H9 (cell line): Measurements from ENCODE around the gene RANGRF. TPM values are rescaled to one million over a fixed set of nuclear protein-coding genes. Genes with fewer than 3 reads are reported as not detected.

ENCODE experiments used
- DNase-seq: peaks from one replicate; pipeline ENCODE4 v3.0.0-alpha.2; 2017
- H2AFZ ChIP-seq: one replicate; pipeline ENCODE4 v1.6.1; 2013; ENCODE audit warnings: mild to moderate bottlenecking, low read length, control low read depth, moderate library complexity
- H2AK5ac ChIP-seq: 2 replicates; pipeline ENCODE4 v1.6.1; 2013; ENCODE audit warnings: low read length, control low read depth, mixed read lengths; ENCODE audit not compliant: insufficient read length
- H2BK120ac ChIP-seq: one replicate; pipeline ENCODE4 v1.6.1; 2013; ENCODE audit warnings: low read depth, mild to moderate bottlenecking, low read length, control low read depth, inconsistent platforms; ENCODE audit not compliant: poor library complexity, severe bottlenecking
- H2BK12ac ChIP-seq: 2 replicates; pipeline ENCODE4 v1.6.1; 2013; ENCODE audit warnings: low read length, control low read depth, mixed read lengths, low read depth; ENCODE audit not compliant: insufficient read length
- H2BK15ac ChIP-seq: 2 replicates; pipeline ENCODE4 v1.6.1; 2013; ENCODE audit warnings: low read depth, low read length, control low read depth
- H2BK20ac ChIP-seq: one replicate; pipeline ENCODE4 v1.6.1; 2013; ENCODE audit warnings: low read depth, mild to moderate bottlenecking, low read length, control low read depth, inconsistent platforms; ENCODE audit not compliant: poor library complexity, severe bottlenecking
- H2BK5ac ChIP-seq: 2 replicates; pipeline ENCODE4 v1.6.1; 2013; ENCODE audit warnings: low read length, control low read depth, mixed read lengths; ENCODE audit not compliant: insufficient read length
- H3K14ac ChIP-seq: 2 replicates; pipeline ENCODE4 v1.6.1; 2013; ENCODE audit warnings: low read length, control low read depth; ENCODE audit not compliant: insufficient read depth
- H3K18ac ChIP-seq: 2 replicates; pipeline ENCODE4 v1.6.1; 2013; ENCODE audit warnings: low read depth, mild to moderate bottlenecking, mixed read lengths, low read length, control low read depth; ENCODE audit not compliant: insufficient read length
- H3K23ac ChIP-seq: 2 replicates; pipeline ENCODE4 v1.6.1; 2013; ENCODE audit warnings: low read length, control low read depth, mixed read lengths, low read depth; ENCODE audit not compliant: insufficient read length
- H3K23me2 ChIP-seq: 2 replicates; pipeline ENCODE4 v1.6.1; 2013; ENCODE audit warnings: low read depth, mild to moderate bottlenecking, mixed read lengths, low read length, control low read depth; ENCODE audit not compliant: insufficient read length, poor library complexity, severe bottlenecking
- H3K27ac ChIP-seq: 2 replicates; pipeline ENCODE4 v1.5.1; 2013; ENCODE audit warnings: low read length, control low read depth, mixed read lengths, low read depth; ENCODE audit not compliant: insufficient read length
- H3K27me3 ChIP-seq: 2 replicates; pipeline ENCODE4 v1.6.1; 2013; ENCODE audit warnings: low read length, control low read depth, inconsistent platforms; ENCODE audit not compliant: insufficient read depth
- H3K4ac ChIP-seq: 2 replicates; pipeline ENCODE4 v1.6.1; 2013; ENCODE audit warnings: low read depth, mild to moderate bottlenecking, control low read depth, inconsistent platforms, low read length, moderate library complexity
- H3K4me1 ChIP-seq: 2 replicates; pipeline ENCODE4 v1.6.1; 2013; ENCODE audit warnings: low read length, control low read depth, inconsistent platforms; ENCODE audit not compliant: insufficient read depth
- H3K4me2 ChIP-seq: 2 replicates; pipeline ENCODE4 v1.6.1; 2013; ENCODE audit warnings: low read length, control low read depth, mixed read lengths; ENCODE audit not compliant: insufficient read length, insufficient read depth
- H3K56ac ChIP-seq: 2 replicates; pipeline ENCODE4 v1.6.1; 2013; ENCODE audit warnings: low read depth, mild to moderate bottlenecking, mixed read lengths, low read length, control low read depth; ENCODE audit not compliant: insufficient read length
- H3K79me1 ChIP-seq: 2 replicates; pipeline ENCODE4 v1.6.1; 2013; ENCODE audit warnings: low read depth, mild to moderate bottlenecking, moderate library complexity, low read length, control low read depth, inconsistent platforms; ENCODE audit not compliant: insufficient read depth, poor library complexity, severe bottlenecking
- H3K79me2 ChIP-seq: 2 replicates; pipeline ENCODE4 v1.6.1; 2013; ENCODE audit warnings: low read length, control low read depth, inconsistent platforms; ENCODE audit not compliant: insufficient read depth
- H3K9ac ChIP-seq: 2 replicates; pipeline ENCODE4 v1.6.1; 2013; ENCODE audit warnings: low read length, control low read depth, mixed read lengths; ENCODE audit not compliant: insufficient read length; ENCODE audit errors: extremely low read depth
- H3K9me3 ChIP-seq: one replicate; pipeline ENCODE4 v1.6.1; 2013; ENCODE audit warnings: low read depth, low read length, inconsistent platforms; ENCODE audit not compliant: control insufficient read depth
- H3T11ph ChIP-seq: one replicate; pipeline ENCODE4 v1.6.1; 2013; ENCODE audit warnings: mild to moderate bottlenecking, low read length, control low read depth, inconsistent platforms
- H4K20me1 ChIP-seq: one replicate; pipeline ENCODE4 v1.6.1; 2013; ENCODE audit not compliant: control insufficient read depth, insufficient read length, insufficient read depth
- H4K5ac ChIP-seq: 2 replicates; pipeline ENCODE4 v1.6.1; 2013; ENCODE audit warnings: low read depth, mild to moderate bottlenecking, mixed read lengths, low read length, control low read depth; ENCODE audit not compliant: insufficient read length
- H4K8ac ChIP-seq: replicated peaks from 2 replicates; pipeline ENCODE4 v1.6.1; 2013; ENCODE audit warnings: low read length, control low read depth, mixed read lengths, low read depth; ENCODE audit not compliant: insufficient read length
- H4K91ac ChIP-seq: 2 replicates; pipeline ENCODE4 v1.6.1; 2013; ENCODE audit warnings: low read depth, mild to moderate bottlenecking, moderate library complexity, mixed read lengths, low read length, control low read depth; ENCODE audit not compliant: insufficient read length
- H3K27ac Mint-ChIP-seq, 3 experiments: 2 replicates in 2 of 3; 3 replicates in 1 of 3; pipeline ENCODE4 v1.8.0; 2020 to 2021; ENCODE audit warnings: mixed read lengths in 3 of 3, mild to moderate bottlenecking in 1 of 3, moderate library complexity in 1 of 3
- H3K27me3 Mint-ChIP-seq: 2 replicates; pipeline ENCODE4 v1.8.0; 2021; ENCODE audit warnings: low read depth, mild to moderate bottlenecking, moderate library complexity, mixed read lengths
- H3K36me3 Mint-ChIP-seq, 3 experiments: 2 replicates in 2 of 3; 3 replicates in 1 of 3; pipeline ENCODE4 v1.8.0; 2020 to 2021; ENCODE audit warnings: low read depth in 3 of 3, mixed read lengths in 3 of 3; ENCODE audit not compliant: insufficient read depth in 1 of 3
- H3K4me1 Mint-ChIP-seq, 2 experiments: 2 replicates each; pipeline ENCODE4 v1.8.0; 2020; ENCODE audit warnings: mixed read lengths in 2 of 2
- H3K4me3 Mint-ChIP-seq, 2 experiments: 2 replicates in 1 of 2; 3 replicates in 1 of 2; pipeline ENCODE4 v1.8.0; 2020 to 2021; ENCODE audit warnings: mild to moderate bottlenecking in 2 of 2, mixed read lengths in 2 of 2, moderate library complexity in 1 of 2
- H3K9me3 Mint-ChIP-seq, 2 experiments: 2 replicates in 1 of 2; 3 replicates in 1 of 2; pipeline ENCODE4 v1.8.0; 2020; ENCODE audit warnings: mild to moderate bottlenecking in 2 of 2, mixed read lengths in 2 of 2, moderate library complexity in 1 of 2
- whole genome bisulfite sequencing: extraction: QIAGEN DNeasy Blood & Tissue Kit; methylation state at CpG from one replicate; pipeline ENCODE4 v1.1.7; 2013; ENCODE audit warnings: missing lambda C conversion rate, low lambda C conversion rate, mixed read lengths; ENCODE audit not compliant: insufficient read length; ENCODE audit errors: extremely low coverage; 5-methylcytosine and 5-hydroxymethylcytosine counted together
- total RNA-seq: library from RNA; stranded (reverse); gene quantifications from 2 replicates; pipeline ENCODE4 v1.2.1, GENCODE V29; 2021
- TF ChIP-seq, protein P1 (sequence below): fragments of 200-600 bp; sonication (generic); conservative IDR thresholded peaks from 3 replicates; pipeline ENCODE4 v1.8.0; 2021; ENCODE audit warnings: antibody characterized with exemption, mild to moderate bottlenecking

RANGRF gene
- total RNA-seq, 1 experiment from 2014 or later, result 36.9 TPM

DNA sequence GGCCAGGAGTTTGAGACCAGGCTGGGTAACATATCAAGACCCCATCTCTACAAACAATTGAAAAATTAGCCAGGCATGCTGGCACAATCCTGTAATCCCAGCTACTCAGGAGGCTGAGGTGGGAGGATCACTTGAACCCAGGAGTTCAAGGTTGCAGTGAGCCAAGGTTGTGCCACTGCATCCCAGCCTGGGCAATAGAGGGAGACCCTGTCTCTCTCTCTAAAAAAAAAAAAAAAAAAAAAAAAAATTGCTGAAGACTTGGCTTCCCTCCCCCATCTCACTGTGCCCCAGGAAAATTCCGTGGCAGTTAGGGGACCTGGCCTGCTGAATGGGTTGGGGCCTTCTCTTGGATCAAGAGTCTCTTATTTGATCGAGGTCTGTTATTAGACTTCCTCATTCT lies 51.1 kb downstream of the RANGRF start, which contains the start of gene ODF4:
Gene ODF4 (plus strand): TSS at position 301 of the 400 bp plus-strand sequence. CDS start 212 bp downstream, outside the sequence.
- no peaks in the 10 kb centered on the region; a peak in 1 of 7 replicates for H3K36me3 Mint-ChIP-seq
- H3K27me3 Mint-ChIP-seq, result peaks cover 2% of the 10 kb centered on the region; the same call in 1 of the 2 replicates
- Histone ChIP-seq H2BK15ac (no peak within 1 kb of the TSS), H3K79me1 (no peaks in the 10 kb centered on the region), H4K91ac (no peak within 1 kb of the TSS), H3K23me2 (no peaks in the 10 kb centered on the region), H2BK120ac (no peak within 1 kb of the TSS), H3K9ac (no peak within 1 kb of the TSS), H3K27ac (no peak within 1 kb of the TSS), H2BK5ac (no peak within 1 kb of the TSS), H4K20me1 (no peaks in the 10 kb centered on the region), H3K9me3 (no peaks in the 10 kb centered on the region), H2BK20ac (no peak within 1 kb of the TSS), H3K27me3 (no peaks in the 10 kb centered on the region), H3K79me2 (no peaks in the 10 kb centered on the region), H3K18ac (no peak within 1 kb of the TSS), H4K5ac (no peak within 1 kb of the TSS), H3K4ac (no peak within 1 kb of the TSS), H3K4me2 (no peak within 1 kb of the TSS), H3K56ac (no peak within 1 kb of the TSS), H4K8ac (no peak within 1 kb of the TSS), H3K23ac (no peak within 1 kb of the TSS), H3K4me1 (no peaks in the 10 kb centered on the region; the same call in 1 of the 2 replicates), H2AK5ac (no peak within 1 kb of the TSS), H2BK12ac (no peak within 1 kb of the TSS), H3T11ph (no peak within 1 kb of the TSS), H3K14ac (no peak within 1 kb of the TSS), H2AFZ (peak within 1 kb of the TSS; percentile 25)
- peak within 1 kb of the TSS in 2 of 3 experiments; percentile 21 to 91; a peak in 2 of 7 replicates for H3K27ac Mint-ChIP-seq
- TF ChIP-seq, protein P1, sequence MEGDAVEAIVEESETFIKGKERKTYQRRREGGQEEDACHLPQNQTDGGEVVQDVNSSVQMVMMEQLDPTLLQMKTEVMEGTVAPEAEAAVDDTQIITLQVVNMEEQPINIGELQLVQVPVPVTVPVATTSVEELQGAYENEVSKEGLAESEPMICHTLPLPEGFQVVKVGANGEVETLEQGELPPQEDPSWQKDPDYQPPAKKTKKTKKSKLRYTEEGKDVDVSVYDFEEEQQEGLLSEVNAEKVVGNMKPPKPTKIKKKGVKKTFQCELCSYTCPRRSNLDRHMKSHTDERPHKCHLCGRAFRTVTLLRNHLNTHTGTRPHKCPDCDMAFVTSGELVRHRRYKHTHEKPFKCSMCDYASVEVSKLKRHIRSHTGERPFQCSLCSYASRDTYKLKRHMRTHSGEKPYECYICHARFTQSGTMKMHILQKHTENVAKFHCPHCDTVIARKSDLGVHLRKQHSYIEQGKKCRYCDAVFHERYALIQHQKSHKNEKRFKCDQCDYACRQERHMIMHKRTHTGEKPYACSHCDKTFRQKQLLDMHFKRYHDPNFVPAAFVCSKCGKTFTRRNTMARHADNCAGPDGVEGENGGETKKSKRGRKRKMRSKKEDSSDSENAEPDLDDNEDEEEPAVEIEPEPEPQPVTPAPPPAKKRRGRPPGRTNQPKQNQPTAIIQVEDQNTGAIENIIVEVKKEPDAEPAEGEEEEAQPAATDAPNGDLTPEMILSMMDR, result no peak
- no peaks in the 10 kb centered on the region for H3K9me3 Mint-ChIP-seq
- 0 out of 5 replicates have a peak within 1 kb of the TSS, but pooled peaks of 1 of the 2 experiments have one; percentile 3 for H3K4me3 Mint-ChIP-seq
- no peak for DNase-seq
- WGBS, result no CpG with 5 or more reads among the region's 2 CpGs
- H3K4me1 Mint-ChIP-seq, result peaks cover 19 to 24% of the 10 kb centered on the region in 2 experiments

Other genes starting within 250 kb of the RANGRF start
- gene ALOX15B, start 249.6 kb upstream of the RANGRF start, total RNA-seq, result 0.11 TPM in 1 of 2 replicates, not detected in the other
- 0.86 and 1.2 TPM in 2 replicates for gene ALOX12B, start 201.0 kb upstream of the RANGRF start, total RNA-seq
- 0.13 and 0.42 TPM in 2 replicates for gene ALOXE3, start 170.2 kb upstream of the RANGRF start, total RNA-seq
- 0.26 and 0.33 TPM in 2 replicates for gene HES7, start 164.6 kb upstream of the RANGRF start, total RNA-seq
- 36.5 and 37.2 TPM in 2 replicates for gene PER1, start 136.3 kb upstream of the RANGRF start, total RNA-seq
- gene VAMP2, start 125.7 kb upstream of the RANGRF start, total RNA-seq, result 22.8 and 22.9 TPM in 2 replicates
- 12.7 and 14.3 TPM in 2 replicates for gene TMEM107, start 112.3 kb upstream of the RANGRF start, total RNA-seq
- gene BORCS6, start 98.5 kb upstream of the RANGRF start, total RNA-seq, result 3.1 and 3.4 TPM in 2 replicates
- gene AURKB, start 78.1 kb upstream of the RANGRF start, total RNA-seq, result 160 and 171 TPM in 2 replicates
- gene CTC1, start 40.6 kb upstream of the RANGRF start, total RNA-seq, result 36.9 and 37.0 TPM in 2 replicates
- gene PFAS, start 39.4 kb upstream of the RANGRF start, total RNA-seq, result 224 and 228 TPM in 2 replicates
- gene SLC25A35, start 6.7 kb downstream of the RANGRF start, total RNA-seq, result 3.9 and 4.3 TPM in 2 replicates
- gene ARHGEF15, start 21.6 kb downstream of the RANGRF start, total RNA-seq, result 0.35 and 0.39 TPM in 2 replicates
- not detected in 2 replicates for gene ODF4, start 51.2 kb downstream of the RANGRF start, total RNA-seq
- 2,434 and 2,435 TPM in 2 replicates for gene RPL26, start 94.5 kb downstream of the RANGRF start, total RNA-seq
- 0.07 and 0.09 TPM in 2 replicates for gene RNF222, start 109.2 kb downstream of the RANGRF start, total RNA-seq
- gene NDEL1, start 147.2 kb downstream of the RANGRF start, total RNA-seq, result 32.9 and 38.4 TPM in 2 replicates